ENCODE measurements around the gene DNMBP.

The DNMBP gene

GRCh38 chr10:99850767-99851340, 158.9 kb downstream of the DNMBP start:
- no peak for TF ChIP-seq CTCF (IDR thresholded peaks at IDR 0.05; ENCODE audit: low read depth, low read length, missing control alignments)
- DNase-seq (ENCODE audit: low read depth): no peak
- no peak overlapping the region for H3K4me3 ChIP-seq (ENCODE audit: low read depth, low read length)

- no peak for DNase-seq (ENCODE audit: low read depth)
- H3K4me3 ChIP-seq (ENCODE audit: low read depth, low read length): no peak overlapping the region
- no peak for TF ChIP-seq CTCF (IDR thresholded peaks at IDR 0.05; ENCODE audit: low read depth, low read length, missing control alignments)
These were observed 159.6 kb downstream of the DNMBP start for GRCh38 chr10:99850021-99850766.

GRCh38 chr10:99849536-99849935, 160.2 kb downstream of the DNMBP start:
- H3K4me3 ChIP-seq (ENCODE audit: low read depth, low read length): no peak overlapping the region
- DNase-seq (ENCODE audit: low read depth): no peak
- TF ChIP-seq CTCF (IDR thresholded peaks at IDR 0.05; ENCODE audit: low read depth, low read length, missing control alignments): no peak

- H3K4me3 ChIP-seq (ENCODE audit: low read depth, low read length): no peak overlapping the region
- no peak for TF ChIP-seq CTCF (IDR thresholded peaks at IDR 0.05; ENCODE audit: low read depth, low read length, missing control alignments)
- DNase-seq (ENCODE audit: low read depth): no peak
These were observed 160.7 kb downstream of the DNMBP start for GRCh38 chr10:99849057-99849456.

GRCh38 chr10:99845837-99846382, 163.8 kb downstream of the DNMBP start:
- peak; percentile 87 for TF ChIP-seq CTCF (IDR thresholded peaks at IDR 0.05; ENCODE audit: low read depth, low read length, missing control alignments)
- H3K4me3 ChIP-seq (ENCODE audit: low read depth, low read length): peak overlapping the region; percentile 4; the same call in 1 of the 2 replicates
- DNase-seq (ENCODE audit: low read depth): peak; percentile 76

GRCh38 chr10:99844433-99844955, 165.3 kb downstream of the DNMBP start:
- no peak for DNase-seq (ENCODE audit: low read depth)
- no peak overlapping the region for H3K4me3 ChIP-seq (ENCODE audit: low read depth, low read length)
- no peak for TF ChIP-seq CTCF (IDR thresholded peaks at IDR 0.05; ENCODE audit: low read depth, low read length, missing control alignments)
